Activated CD8-positive, alpha-beta T cell treated with anti-CD3 and anti-CD28 coated beads for 36 hours (primary cell): ENCODE data around the gene KLK2. TPM values are rescaled to one million over a fixed set of nuclear protein-coding genes. Genes with fewer than 3 reads are reported as not detected.
A peak's percentile ranks its signal among the peaks of the same experiment; 100 is the strongest.

Experiments used
- ATAC-seq: fragments of 200-7000 bp; cut with Tn5 transposase; one replicate; pipeline ENCODE4 v1.10.0; 2021; ENCODE audit warnings: mild to moderate bottlenecking, moderate library complexity
- CTCF ChIA-PET: fragments of 350-600 bp; sonication (Branson Sonifier 250); formaldehyde crosslinking; loops from one replicate; lab custom pipeline; 2021; ENCODE audit warnings: antibody characterized with exemption; lab: Charles Lee
- POLR2A ChIA-PET: fragments of 350-600 bp; sonication (Branson Sonifier 250); formaldehyde crosslinking; loops from one replicate; lab custom pipeline; 2021; ENCODE audit warnings: antibody characterized with exemption; lab: Charles Lee
- DNase-seq: peaks from one replicate; pipeline ENCODE4 v3.0.0-alpha.2; 2020
- H3K27ac Mint-ChIP-seq: one replicate; pipeline ENCODE4 v1.8.0; 2021; ENCODE audit warnings: mild to moderate bottlenecking, mixed read lengths
- H3K27me3 Mint-ChIP-seq: one replicate; pipeline ENCODE4 v1.8.0; 2021; ENCODE audit warnings: mixed read lengths
- H3K36me3 Mint-ChIP-seq: one replicate; pipeline ENCODE4 v1.8.0; 2021; ENCODE audit warnings: low read depth, mixed read lengths
- H3K4me1 Mint-ChIP-seq: one replicate; pipeline ENCODE4 v1.8.0; 2021; ENCODE audit warnings: low read depth, mixed read lengths
- H3K4me3 Mint-ChIP-seq: one replicate; pipeline ENCODE4 v1.8.0; 2021; ENCODE audit warnings: mild to moderate bottlenecking, moderate library complexity, mixed read lengths
- H3K9me3 Mint-ChIP-seq: one replicate; pipeline ENCODE4 v1.8.0; 2021; ENCODE audit warnings: mixed read lengths
- intact Hi-C: fragments of 100-400 bp; cut with micrococcal nuclease; formaldehyde crosslinking; loops from one replicate; pipeline ENCODE4 v1.10.0; 2022
- total RNA-seq, 2 experiments: library from RNA; stranded (reverse); gene quantifications; one replicate each; pipeline ENCODE4 v1.2.3, GENCODE V29; 2021
- TF ChIP-seq, protein P1 (sequence below): fragments of 200-600 bp; IDR thresholded peaks from one replicate; pipeline ENCODE4 v1.8.0; 2022; ENCODE audit warnings: antibody characterized with exemption, mild to moderate bottlenecking

KLK2 gene
- total RNA-seq, 2 experiments from 2014 or later: 0.51 to 0.90 TPM

- H3K9me3 Mint-ChIP-seq: no peaks in the 10 kb centered on the region
- H3K27ac Mint-ChIP-seq: no peak overlapping the region
- DNase-seq (no peak), ATAC-seq (peak; percentile 33)
- no peaks in the 10 kb centered on the region for H3K36me3 Mint-ChIP-seq
- intact Hi-C loops: loop anchor here (10.0 kb wide), 2 partner anchors 117 to 317 kb away; no protein-coding TSS in a partner anchor
- no peak overlapping the region for H3K4me3 Mint-ChIP-seq
- POLR2A ChIA-PET: interaction anchor here (0.7 to 2.2 kb wide), 5 partner anchors 117 to 209 kb away, joined by 3 to 7 read pairs (median 4); no protein-coding TSS in a partner anchor
- CTCF ChIA-PET: interaction anchor here (0.6 to 2.8 kb wide), 41 partner anchors 8 to 565 kb away, joined by 3 to 26 read pairs (median 4); partner anchors contain the start of genes ACP4 and CLEC11A
- H3K27me3 Mint-ChIP-seq: peaks cover 41% of the 10 kb centered on the region
- TF ChIP-seq, protein P1, sequence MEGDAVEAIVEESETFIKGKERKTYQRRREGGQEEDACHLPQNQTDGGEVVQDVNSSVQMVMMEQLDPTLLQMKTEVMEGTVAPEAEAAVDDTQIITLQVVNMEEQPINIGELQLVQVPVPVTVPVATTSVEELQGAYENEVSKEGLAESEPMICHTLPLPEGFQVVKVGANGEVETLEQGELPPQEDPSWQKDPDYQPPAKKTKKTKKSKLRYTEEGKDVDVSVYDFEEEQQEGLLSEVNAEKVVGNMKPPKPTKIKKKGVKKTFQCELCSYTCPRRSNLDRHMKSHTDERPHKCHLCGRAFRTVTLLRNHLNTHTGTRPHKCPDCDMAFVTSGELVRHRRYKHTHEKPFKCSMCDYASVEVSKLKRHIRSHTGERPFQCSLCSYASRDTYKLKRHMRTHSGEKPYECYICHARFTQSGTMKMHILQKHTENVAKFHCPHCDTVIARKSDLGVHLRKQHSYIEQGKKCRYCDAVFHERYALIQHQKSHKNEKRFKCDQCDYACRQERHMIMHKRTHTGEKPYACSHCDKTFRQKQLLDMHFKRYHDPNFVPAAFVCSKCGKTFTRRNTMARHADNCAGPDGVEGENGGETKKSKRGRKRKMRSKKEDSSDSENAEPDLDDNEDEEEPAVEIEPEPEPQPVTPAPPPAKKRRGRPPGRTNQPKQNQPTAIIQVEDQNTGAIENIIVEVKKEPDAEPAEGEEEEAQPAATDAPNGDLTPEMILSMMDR: no peak
- peaks cover 8% of the 10 kb centered on the region for H3K4me1 Mint-ChIP-seq
These were observed 48.4 kb downstream of the KLK2 start for GRCh38 chr19:50921426-50922316.

DNA sequence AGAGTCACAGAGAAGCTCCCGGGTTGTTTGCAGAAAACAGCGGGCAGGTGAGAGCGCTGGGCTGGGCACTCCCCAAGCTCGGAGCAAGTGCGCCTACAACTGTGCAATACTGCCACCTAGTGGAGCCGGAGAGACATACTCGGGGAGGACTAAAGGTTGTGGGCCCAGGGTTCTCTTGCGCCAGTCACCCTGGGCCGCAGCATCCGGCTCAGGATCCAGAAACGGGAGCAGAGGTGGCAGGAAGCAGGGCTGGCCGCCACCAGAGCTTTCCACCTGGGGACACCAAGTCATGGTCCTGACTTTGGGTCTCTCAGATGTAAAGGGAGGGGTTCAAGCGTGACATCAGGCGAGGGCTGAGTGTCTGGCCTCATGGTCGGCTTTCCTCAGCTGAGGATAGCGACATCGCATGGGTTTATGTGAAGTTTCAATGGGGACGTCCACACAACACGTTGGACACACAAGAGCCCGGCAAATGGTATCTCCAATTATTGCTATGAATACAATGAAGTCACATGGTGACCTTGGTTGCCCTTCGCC lies 49.1 kb downstream of the KLK2 start:
- CTCF ChIA-PET: interaction anchor here (0.6 to 2.8 kb wide), 40 partner anchors 7 to 565 kb away, joined by 3 to 26 read pairs (median 4); partner anchors contain the start of genes ACP4 and CLEC11A
- H3K9me3 Mint-ChIP-seq: no peaks in the 10 kb centered on the region
- TF ChIP-seq, protein P1: peak; percentile 92
- no peak overlapping the region for H3K4me3 Mint-ChIP-seq
- H3K36me3 Mint-ChIP-seq: no peaks in the 10 kb centered on the region
- DNase-seq (peak; percentile 84), ATAC-seq (peak; percentile 100)
- peaks cover 39% of the 10 kb centered on the region for H3K27me3 Mint-ChIP-seq
- H3K4me1 Mint-ChIP-seq: peaks cover 8% of the 10 kb centered on the region
- POLR2A ChIA-PET: interaction anchor here (0.7 to 2.2 kb wide), 4 partner anchors 117 to 128 kb away, joined by 3 to 7 read pairs (median 6); no protein-coding TSS in a partner anchor
- intact Hi-C loops: loop anchor here (10.0 kb wide), 2 partner anchors 118 to 318 kb away; no protein-coding TSS in a partner anchor
- no peak overlapping the region for H3K27ac Mint-ChIP-seq

GRCh38 chr19:50924586-50924985 lies 51.3 kb downstream of the KLK2 start:
- Mint-ChIP-seq H3K4me1 (peaks cover 8% of the 10 kb centered on the region), H3K36me3 (no peaks in the 10 kb centered on the region), H3K27me3 (peaks cover 28% of the 10 kb centered on the region), H3K27ac (no peak overlapping the region), H3K9me3 (no peaks in the 10 kb centered on the region), H3K4me3 (no peak overlapping the region)
- ChIA-PET POLR2A (interaction anchor here (0.7 kb wide), 1 partner anchor 200 kb away, joined by 3 read pairs; no protein-coding TSS in a partner anchor), CTCF (interaction anchor here (1.3 to 1.5 kb wide), 3 partner anchors 19 to 255 kb away, joined by 3 to 4 read pairs (median 3); no protein-coding TSS in a partner anchor)
- ATAC-seq: no peak
- TF ChIP-seq, protein P1: no peak
- DNase-seq: no peak
- intact Hi-C loops: loop anchor here (10.0 kb wide), 2 partner anchors 120 to 320 kb away; no protein-coding TSS in a partner anchor

GRCh38 chr19:50925734-50926133 lies 52.5 kb downstream of the KLK2 start:
- TF ChIP-seq, protein P1: no peak
- Mint-ChIP-seq H3K27ac (no peak overlapping the region), H3K9me3 (no peaks in the 10 kb centered on the region), H3K4me3 (no peak overlapping the region), H3K36me3 (no peaks in the 10 kb centered on the region), H3K27me3 (peaks cover 27% of the 10 kb centered on the region), H3K4me1 (peaks cover 8% of the 10 kb centered on the region)
- DNase-seq: no peak
- CTCF ChIA-PET: interaction anchor here (1.5 kb wide), 2 partner anchors 20 to 369 kb away, joined by 3 to 4 read pairs; no protein-coding TSS in a partner anchor
- intact Hi-C loops: loop anchor here (5.0 to 10.0 kb wide), 3 partner anchors 121 to 321 kb away; no protein-coding TSS in a partner anchor
- POLR2A ChIA-PET: interaction anchor here (0.6 kb wide), 1 partner anchor 108 kb away, joined by 3 read pairs; no protein-coding TSS in a partner anchor
- ATAC-seq: no peak
